VCaP (cell line): Measurements from ENCODE around the gene RAD50.
"Not testable (repeated sequence)": the region's sequence is repeated elsewhere in the genome, so short reads cannot be mapped to it uniquely, and the experiment has no call there.

ENCODE experiments used
- H3K27ac ChIP-seq: fragments of 450-650 bp; 2 replicates; pipeline ENCODE4 v1.5.1; 2017
- TF ChIP-seq, protein P1 (sequence below): fragments of 450-650 bp; conservative IDR thresholded peaks from 2 replicates; pipeline ENCODE4 v1.5.1; 2017; ENCODE audit warnings: mild to moderate bottlenecking, moderate library complexity

RAD50 gene

DNA sequence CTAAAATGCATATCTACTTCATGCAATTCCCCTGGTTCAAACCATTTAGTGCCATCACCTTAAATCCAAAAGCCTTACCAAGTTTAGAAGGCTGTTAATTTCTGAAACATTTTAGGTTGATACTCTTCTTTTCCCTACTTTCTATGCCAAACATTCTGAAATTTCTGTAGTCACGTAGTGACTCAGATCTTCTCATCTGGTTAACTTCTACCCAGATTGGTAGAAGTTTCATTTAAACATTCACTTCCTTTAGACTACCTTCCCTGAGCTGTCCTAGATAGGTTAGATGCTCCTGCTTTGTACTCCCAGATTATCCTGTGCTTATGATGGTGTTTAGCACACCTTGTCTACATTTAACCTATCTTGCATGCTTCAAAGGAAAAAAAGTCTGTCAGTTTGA, 9.9 kb downstream of the RAD50 start:
- TF ChIP-seq, protein P1, sequence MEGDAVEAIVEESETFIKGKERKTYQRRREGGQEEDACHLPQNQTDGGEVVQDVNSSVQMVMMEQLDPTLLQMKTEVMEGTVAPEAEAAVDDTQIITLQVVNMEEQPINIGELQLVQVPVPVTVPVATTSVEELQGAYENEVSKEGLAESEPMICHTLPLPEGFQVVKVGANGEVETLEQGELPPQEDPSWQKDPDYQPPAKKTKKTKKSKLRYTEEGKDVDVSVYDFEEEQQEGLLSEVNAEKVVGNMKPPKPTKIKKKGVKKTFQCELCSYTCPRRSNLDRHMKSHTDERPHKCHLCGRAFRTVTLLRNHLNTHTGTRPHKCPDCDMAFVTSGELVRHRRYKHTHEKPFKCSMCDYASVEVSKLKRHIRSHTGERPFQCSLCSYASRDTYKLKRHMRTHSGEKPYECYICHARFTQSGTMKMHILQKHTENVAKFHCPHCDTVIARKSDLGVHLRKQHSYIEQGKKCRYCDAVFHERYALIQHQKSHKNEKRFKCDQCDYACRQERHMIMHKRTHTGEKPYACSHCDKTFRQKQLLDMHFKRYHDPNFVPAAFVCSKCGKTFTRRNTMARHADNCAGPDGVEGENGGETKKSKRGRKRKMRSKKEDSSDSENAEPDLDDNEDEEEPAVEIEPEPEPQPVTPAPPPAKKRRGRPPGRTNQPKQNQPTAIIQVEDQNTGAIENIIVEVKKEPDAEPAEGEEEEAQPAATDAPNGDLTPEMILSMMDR: no peak
- H3K27ac ChIP-seq: no peak overlapping the region

GRCh38 chr5:132576123-132576522, 19.3 kb downstream of the RAD50 start:
- TF ChIP-seq, protein P1: no peak
- no peak overlapping the region for H3K27ac ChIP-seq

DNA sequence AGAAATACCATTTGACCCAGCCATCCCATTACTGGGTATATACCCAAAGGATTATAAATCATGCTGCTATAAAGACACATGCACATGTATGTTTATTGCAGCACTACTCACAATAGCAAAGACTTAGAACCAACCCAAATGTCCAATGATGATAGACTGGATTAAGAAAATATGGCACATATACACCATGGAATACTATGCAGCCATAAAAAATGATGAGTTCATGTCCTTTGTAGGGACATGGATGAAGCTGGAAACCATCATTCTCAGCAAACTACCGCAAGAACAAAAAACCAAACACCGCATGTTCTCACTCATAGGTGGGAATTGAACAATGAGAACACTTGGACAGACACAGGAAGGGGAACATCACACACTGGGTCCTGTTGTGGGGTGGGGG, 27.8 kb downstream of the RAD50 start:
- H3K27ac ChIP-seq: not testable (repeated sequence)

GRCh38 chr5:132586063-132586462, 29.3 kb downstream of the RAD50 start:
- TF ChIP-seq, protein P1: no peak
- H3K27ac ChIP-seq: no peak overlapping the region

GRCh38 chr5:132589467-132589866, 32.7 kb downstream of the RAD50 start:
- TF ChIP-seq, protein P1: no peak
- H3K27ac ChIP-seq: no peak overlapping the region

DNA sequence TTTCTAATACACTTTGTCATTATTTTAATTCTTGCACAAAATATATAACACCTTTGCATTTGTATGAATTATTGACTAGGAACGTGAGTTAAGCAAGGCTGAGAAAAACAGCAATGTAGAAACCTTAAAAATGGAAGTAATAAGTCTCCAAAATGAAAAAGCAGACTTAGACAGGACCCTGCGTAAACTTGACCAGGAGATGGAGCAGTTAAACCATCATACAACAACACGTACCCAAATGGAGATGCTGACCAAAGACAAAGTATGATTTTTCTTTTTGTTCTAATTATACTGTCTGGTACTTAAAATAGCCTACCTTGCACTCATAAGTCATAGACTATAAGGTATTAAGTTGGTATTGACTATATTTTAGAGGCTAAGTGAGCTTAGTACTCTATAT, 34.4 kb downstream of the RAD50 start:
- TF ChIP-seq, protein P1: 0 out of 2 replicates have a peak, but pooled peaks have one; percentile 24
- H3K27ac ChIP-seq: no peak overlapping the region

- TF ChIP-seq, protein P1: no peak
- no peak overlapping the region for H3K27ac ChIP-seq
These were observed 35.7 kb downstream of the RAD50 start for GRCh38 chr5:132592521-132592920.

GRCh38 chr5:132594170-132594569, 37.4 kb downstream of the RAD50 start:
- no peak overlapping the region for H3K27ac ChIP-seq
- TF ChIP-seq, protein P1: no peak
